ENCODE results near the gene ELF2. TPM values are rescaled to one million over a fixed set of nuclear protein-coding genes. Genes with fewer than 3 reads are reported as not detected.

The ELF2 gene
- total RNA-seq, 1 experiment from 2014 or later, result 26.5 TPM

DNA sequence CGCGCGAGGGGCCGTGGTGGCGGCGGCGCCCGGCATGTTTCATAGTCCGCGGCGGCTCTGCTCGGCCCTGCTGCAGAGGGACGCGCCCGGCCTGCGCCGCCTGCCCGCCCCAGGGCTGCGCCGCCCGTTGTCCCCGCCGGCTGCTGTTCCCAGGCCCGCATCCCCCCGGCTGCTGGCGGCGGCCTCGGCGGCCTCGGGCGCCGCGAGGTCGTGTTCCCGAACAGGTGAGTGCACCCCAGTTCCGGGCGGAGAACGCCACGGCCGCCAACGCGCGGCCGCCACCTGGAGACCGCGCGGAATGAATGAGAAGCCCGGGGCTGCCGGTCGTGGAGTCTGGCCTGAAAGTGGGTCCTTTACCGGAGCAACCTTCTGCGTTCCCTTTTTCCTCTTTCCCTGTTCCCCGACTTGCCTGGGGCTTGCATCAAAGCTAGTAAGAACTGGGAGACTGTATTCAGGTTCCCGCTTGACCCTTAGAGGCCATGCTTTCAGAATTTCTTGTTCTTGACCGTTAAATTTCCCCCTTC lies 161.0 kb downstream of the ELF2 start:
- peak overlapping the region; percentile 72 for H3K4me3 Mint-ChIP-seq (ENCODE audit: unreplicated experiment)
- peak overlapping the region; percentile 95 for H3K27ac Mint-ChIP-seq (ENCODE audit: low read depth, unreplicated experiment)
- peaks cover 14% of the 10 kb centered on the region for H3K36me3 Mint-ChIP-seq (ENCODE audit: insufficient read depth, unreplicated experiment)
- POLR2A ChIA-PET, result interaction anchor here (0.6 to 8.1 kb wide), 28 partner anchors 9 to 821 kb away, joined by 3 to 107 read pairs (median 4); partner anchors contain the start of genes ELF2, NAA15, NDUFC1 and SETD7
- no peaks in the 10 kb centered on the region for H3K9me3 Mint-ChIP-seq (ENCODE audit: unreplicated experiment)
- BruUV-seq (replicated peaks), result no TSS peak
- H3K27me3 Mint-ChIP-seq (ENCODE audit: insufficient read depth, unreplicated experiment), result no peaks in the 10 kb centered on the region
- TF ChIP-seq, protein P1, sequence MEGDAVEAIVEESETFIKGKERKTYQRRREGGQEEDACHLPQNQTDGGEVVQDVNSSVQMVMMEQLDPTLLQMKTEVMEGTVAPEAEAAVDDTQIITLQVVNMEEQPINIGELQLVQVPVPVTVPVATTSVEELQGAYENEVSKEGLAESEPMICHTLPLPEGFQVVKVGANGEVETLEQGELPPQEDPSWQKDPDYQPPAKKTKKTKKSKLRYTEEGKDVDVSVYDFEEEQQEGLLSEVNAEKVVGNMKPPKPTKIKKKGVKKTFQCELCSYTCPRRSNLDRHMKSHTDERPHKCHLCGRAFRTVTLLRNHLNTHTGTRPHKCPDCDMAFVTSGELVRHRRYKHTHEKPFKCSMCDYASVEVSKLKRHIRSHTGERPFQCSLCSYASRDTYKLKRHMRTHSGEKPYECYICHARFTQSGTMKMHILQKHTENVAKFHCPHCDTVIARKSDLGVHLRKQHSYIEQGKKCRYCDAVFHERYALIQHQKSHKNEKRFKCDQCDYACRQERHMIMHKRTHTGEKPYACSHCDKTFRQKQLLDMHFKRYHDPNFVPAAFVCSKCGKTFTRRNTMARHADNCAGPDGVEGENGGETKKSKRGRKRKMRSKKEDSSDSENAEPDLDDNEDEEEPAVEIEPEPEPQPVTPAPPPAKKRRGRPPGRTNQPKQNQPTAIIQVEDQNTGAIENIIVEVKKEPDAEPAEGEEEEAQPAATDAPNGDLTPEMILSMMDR (IDR thresholded peaks at IDR 0.05; ENCODE audit: unreplicated experiment), result no peak
- peak; percentile 46 for DNase-seq (ENCODE audit: unreplicated experiment)
- CTCF ChIA-PET, result interaction anchor here (0.6 to 7.1 kb wide), 7 partner anchors 8 to 706 kb away, joined by 3 to 84 read pairs (median 3); no protein-coding TSS in a partner anchor
- intact Hi-C loops (cut with micrococcal nuclease), result loop anchor here (5.0 kb wide), 3 partner anchors 66 to 226 kb away; no protein-coding TSS in a partner anchor
- H3K4me1 Mint-ChIP-seq (ENCODE audit: insufficient read depth, unreplicated experiment), result peaks cover 38% of the 10 kb centered on the region

DNA sequence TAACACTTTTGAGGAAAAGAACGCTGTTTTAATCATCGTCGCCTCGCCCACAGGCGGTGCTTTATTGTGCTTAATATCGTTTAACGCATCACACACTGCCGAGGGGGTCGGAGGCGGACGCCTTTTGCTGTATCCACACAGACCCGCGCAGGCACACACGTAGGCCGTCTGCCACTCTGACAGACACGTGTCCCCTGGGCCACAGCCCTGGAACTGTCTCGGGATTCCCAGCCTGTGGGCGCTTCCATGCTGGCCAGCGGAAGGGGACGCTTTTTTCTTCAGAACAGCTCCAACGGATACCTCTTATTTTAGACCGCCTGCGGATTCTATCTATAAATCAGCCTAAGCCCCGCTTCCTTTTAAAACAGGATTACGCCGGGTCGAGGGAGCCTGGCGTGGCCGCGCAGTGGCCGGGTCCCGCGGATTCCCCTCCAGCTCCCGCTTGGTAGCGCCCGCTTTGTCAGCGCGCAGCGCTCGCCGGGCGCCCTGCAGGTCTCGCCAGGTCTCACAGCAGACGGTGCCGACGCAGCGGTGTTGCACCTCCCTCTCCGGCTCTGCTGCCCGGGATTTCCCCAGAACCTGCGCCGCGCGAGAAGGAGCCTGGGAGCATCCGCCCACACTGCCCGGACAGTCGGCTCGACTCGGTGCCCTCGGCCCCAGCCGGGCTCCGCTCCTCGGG lies 161.6 kb downstream of the ELF2 start, which contains the start of gene NOCT:
Gene NOCT (plus strand): TSS at position 513 of the 679 bp plus-strand sequence. CDS start 201 bp downstream, outside the sequence.
- no peaks in the 10 kb centered on the region for H3K9me3 Mint-ChIP-seq (ENCODE audit: unreplicated experiment)
- POLR2A ChIA-PET, result interaction anchor here (0.6 to 8.1 kb wide), 30 partner anchors 9 to 821 kb away, joined by 3 to 107 read pairs (median 4); partner anchors contain the start of genes ELF2, NAA15, NDUFC1 and SETD7
- peak within 1 kb of the TSS; percentile 95 for H3K27ac Mint-ChIP-seq (ENCODE audit: low read depth, unreplicated experiment)
- H3K4me1 Mint-ChIP-seq (ENCODE audit: insufficient read depth, unreplicated experiment), result peaks cover 38% of the 10 kb centered on the region
- TF ChIP-seq, protein P1 (IDR thresholded peaks at IDR 0.05; ENCODE audit: unreplicated experiment), result no peak
- peak; percentile 94 for DNase-seq (ENCODE audit: unreplicated experiment)
- H3K4me3 Mint-ChIP-seq (ENCODE audit: unreplicated experiment), result peak within 1 kb of the TSS; percentile 72
- no peaks in the 10 kb centered on the region for H3K27me3 Mint-ChIP-seq (ENCODE audit: insufficient read depth, unreplicated experiment)
- CTCF ChIA-PET, result interaction anchor here (0.6 to 2.5 kb wide), 4 partner anchors 15 to 81 kb away, joined by 3 to 8 read pairs (median 3); no protein-coding TSS in a partner anchor
- BruUV-seq (replicated peaks), result no TSS peak
- H3K36me3 Mint-ChIP-seq (ENCODE audit: insufficient read depth, unreplicated experiment), result peaks cover 11% of the 10 kb centered on the region
- intact Hi-C loops (cut with micrococcal nuclease), result loop anchor here (5.0 kb wide), 3 partner anchors 67 to 227 kb away; no protein-coding TSS in a partner anchor

DNA sequence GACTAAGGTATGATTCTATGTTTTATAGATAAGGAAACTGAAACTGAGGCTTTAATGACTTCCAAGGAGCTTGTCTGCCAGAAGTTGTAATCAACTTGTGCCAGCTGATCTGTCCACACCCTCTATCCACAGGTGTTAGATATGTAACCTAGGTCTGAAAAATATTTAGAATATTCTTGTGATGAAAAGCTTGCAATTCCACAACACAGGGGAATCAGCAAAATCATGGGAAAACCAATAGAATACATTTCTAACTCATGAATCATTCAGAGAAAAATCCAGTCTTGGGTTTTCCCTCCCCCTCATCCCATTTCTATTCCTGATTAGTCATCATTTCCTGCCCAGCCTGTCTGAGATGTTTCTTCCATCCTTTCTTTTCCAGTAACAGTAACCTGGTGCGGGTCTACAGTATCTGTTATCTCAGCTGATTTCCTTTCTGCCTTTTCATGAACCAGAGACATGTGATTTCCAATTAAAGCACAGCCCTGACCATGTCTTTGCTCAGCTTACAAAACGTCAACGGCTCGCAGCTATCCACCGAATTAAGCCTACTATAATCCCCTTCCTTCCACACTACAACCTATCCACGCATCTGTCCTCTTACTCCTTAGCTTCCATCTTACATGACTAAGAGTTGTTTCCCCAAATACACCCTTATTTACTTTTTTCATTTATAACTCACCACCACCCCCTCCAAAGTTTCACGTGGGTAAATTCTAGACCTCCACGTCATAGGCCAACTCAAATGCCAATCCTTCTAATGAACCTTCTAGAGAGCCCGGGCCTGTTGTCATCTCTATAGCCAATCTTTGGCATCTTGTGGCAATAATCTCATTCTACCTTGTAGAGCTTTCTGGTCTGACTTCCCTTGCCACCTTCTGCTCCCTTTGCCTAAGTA lies 162.4 kb downstream of the ELF2 start:
- Mint-ChIP-seq H3K9me3 (ENCODE audit: unreplicated experiment) (no peaks in the 10 kb centered on the region), H3K36me3 (ENCODE audit: insufficient read depth, unreplicated experiment) (peaks cover 7% of the 10 kb centered on the region), H3K4me1 (ENCODE audit: insufficient read depth, unreplicated experiment) (peaks cover 31% of the 10 kb centered on the region), H3K27me3 (ENCODE audit: insufficient read depth, unreplicated experiment) (no peaks in the 10 kb centered on the region), H3K4me3 (ENCODE audit: unreplicated experiment) (peak overlapping the region; percentile 72), H3K27ac (ENCODE audit: low read depth, unreplicated experiment) (peak overlapping the region; percentile 95)
- DNase-seq (ENCODE audit: unreplicated experiment), result peak; percentile 93
- POLR2A ChIA-PET, result interaction anchor here (0.6 to 8.1 kb wide), 29 partner anchors 8 to 820 kb away, joined by 3 to 107 read pairs (median 5); partner anchors contain the start of genes ELF2, NAA15, NDUFC1 and SETD7
- TF ChIP-seq, protein P1 (IDR thresholded peaks at IDR 0.05; ENCODE audit: unreplicated experiment), result no peak
- TSS peak; percentile 97 for BruUV-seq (replicated peaks)
- intact Hi-C loops (cut with micrococcal nuclease), result loop anchor here (5.0 kb wide), 3 partner anchors 68 to 228 kb away; no protein-coding TSS in a partner anchor
- CTCF ChIA-PET, result interaction anchor here (0.6 to 2.5 kb wide), 5 partner anchors 16 to 283 kb away, joined by 3 to 8 read pairs (median 3); no protein-coding TSS in a partner anchor

Data from MCF 10A (cell line).